OCI-LY1 (cell line): ENCODE results near the gene LIX1L.

Experiments used
- CTCF ChIP-seq: fragments of 200-600 bp; sonication (generic), shearing (Covaris generic); IDR thresholded peaks from 2 replicates; pipeline ENCODE4 v1.5.1; 2017; ENCODE audit warnings: mild to moderate bottlenecking, antibody characterized with exemption, low read length, moderate library complexity, mixed read lengths
- EZH2 ChIP-seq: fragments of 200-600 bp; sonication (generic), shearing (Covaris generic); IDR thresholded peaks from 2 replicates; pipeline ENCODE4 v1.8.0; 2017; ENCODE audit warnings: borderline replicate concordance, mixed run types, mild to moderate bottlenecking, antibody characterized with exemption, low read length, moderate library complexity, mixed read lengths

- TF ChIP-seq EZH2 (no peak), CTCF (no peak)
Measured at GRCh38 chr1:145953861-145954260, 4.0 kb downstream of the LIX1L start.
